H9 (cell line): ENCODE measurements around the gene KLK11. TPM values are rescaled to one million over a fixed set of nuclear protein-coding genes. Genes with fewer than 3 reads are reported as not detected.

Experiments
- DNase-seq: peaks from one replicate; pipeline ENCODE4 v3.0.0-alpha.2; 2017
- H2AFZ ChIP-seq: one replicate; pipeline ENCODE4 v1.6.1; 2013; ENCODE audit warnings: mild to moderate bottlenecking, low read length, control low read depth, moderate library complexity
- H2AK5ac ChIP-seq: 2 replicates; pipeline ENCODE4 v1.6.1; 2013; ENCODE audit warnings: low read length, control low read depth, mixed read lengths; ENCODE audit not compliant: insufficient read length
- H2BK120ac ChIP-seq: one replicate; pipeline ENCODE4 v1.6.1; 2013; ENCODE audit warnings: low read depth, mild to moderate bottlenecking, low read length, control low read depth, inconsistent platforms; ENCODE audit not compliant: poor library complexity, severe bottlenecking
- H2BK12ac ChIP-seq: 2 replicates; pipeline ENCODE4 v1.6.1; 2013; ENCODE audit warnings: low read length, control low read depth, mixed read lengths, low read depth; ENCODE audit not compliant: insufficient read length
- H2BK15ac ChIP-seq: 2 replicates; pipeline ENCODE4 v1.6.1; 2013; ENCODE audit warnings: low read depth, low read length, control low read depth
- H2BK20ac ChIP-seq: one replicate; pipeline ENCODE4 v1.6.1; 2013; ENCODE audit warnings: low read depth, mild to moderate bottlenecking, low read length, control low read depth, inconsistent platforms; ENCODE audit not compliant: poor library complexity, severe bottlenecking
- H2BK5ac ChIP-seq: 2 replicates; pipeline ENCODE4 v1.6.1; 2013; ENCODE audit warnings: low read length, control low read depth, mixed read lengths; ENCODE audit not compliant: insufficient read length
- H3K14ac ChIP-seq: 2 replicates; pipeline ENCODE4 v1.6.1; 2013; ENCODE audit warnings: low read length, control low read depth; ENCODE audit not compliant: insufficient read depth
- H3K18ac ChIP-seq: 2 replicates; pipeline ENCODE4 v1.6.1; 2013; ENCODE audit warnings: low read depth, mild to moderate bottlenecking, mixed read lengths, low read length, control low read depth; ENCODE audit not compliant: insufficient read length
- H3K23ac ChIP-seq: 2 replicates; pipeline ENCODE4 v1.6.1; 2013; ENCODE audit warnings: low read length, control low read depth, mixed read lengths, low read depth; ENCODE audit not compliant: insufficient read length
- H3K23me2 ChIP-seq: 2 replicates; pipeline ENCODE4 v1.6.1; 2013; ENCODE audit warnings: low read depth, mild to moderate bottlenecking, mixed read lengths, low read length, control low read depth; ENCODE audit not compliant: insufficient read length, poor library complexity, severe bottlenecking
- H3K27ac ChIP-seq: 2 replicates; pipeline ENCODE4 v1.5.1; 2013; ENCODE audit warnings: low read length, control low read depth, mixed read lengths, low read depth; ENCODE audit not compliant: insufficient read length
- H3K27me3 ChIP-seq: 2 replicates; pipeline ENCODE4 v1.6.1; 2013; ENCODE audit warnings: low read length, control low read depth, inconsistent platforms; ENCODE audit not compliant: insufficient read depth
- H3K4ac ChIP-seq: 2 replicates; pipeline ENCODE4 v1.6.1; 2013; ENCODE audit warnings: low read depth, mild to moderate bottlenecking, control low read depth, inconsistent platforms, low read length, moderate library complexity
- H3K4me1 ChIP-seq: 2 replicates; pipeline ENCODE4 v1.6.1; 2013; ENCODE audit warnings: low read length, control low read depth, inconsistent platforms; ENCODE audit not compliant: insufficient read depth
- H3K4me2 ChIP-seq: 2 replicates; pipeline ENCODE4 v1.6.1; 2013; ENCODE audit warnings: low read length, control low read depth, mixed read lengths; ENCODE audit not compliant: insufficient read length, insufficient read depth
- H3K56ac ChIP-seq: 2 replicates; pipeline ENCODE4 v1.6.1; 2013; ENCODE audit warnings: low read depth, mild to moderate bottlenecking, mixed read lengths, low read length, control low read depth; ENCODE audit not compliant: insufficient read length
- H3K79me1 ChIP-seq: 2 replicates; pipeline ENCODE4 v1.6.1; 2013; ENCODE audit warnings: low read depth, mild to moderate bottlenecking, moderate library complexity, low read length, control low read depth, inconsistent platforms; ENCODE audit not compliant: insufficient read depth, poor library complexity, severe bottlenecking
- H3K79me2 ChIP-seq: 2 replicates; pipeline ENCODE4 v1.6.1; 2013; ENCODE audit warnings: low read length, control low read depth, inconsistent platforms; ENCODE audit not compliant: insufficient read depth
- H3K9ac ChIP-seq: 2 replicates; pipeline ENCODE4 v1.6.1; 2013; ENCODE audit warnings: low read length, control low read depth, mixed read lengths; ENCODE audit not compliant: insufficient read length; ENCODE audit errors: extremely low read depth
- H3K9me3 ChIP-seq: one replicate; pipeline ENCODE4 v1.6.1; 2013; ENCODE audit warnings: low read depth, low read length, inconsistent platforms; ENCODE audit not compliant: control insufficient read depth
- H3T11ph ChIP-seq: one replicate; pipeline ENCODE4 v1.6.1; 2013; ENCODE audit warnings: mild to moderate bottlenecking, low read length, control low read depth, inconsistent platforms
- H4K20me1 ChIP-seq: one replicate; pipeline ENCODE4 v1.6.1; 2013; ENCODE audit not compliant: control insufficient read depth, insufficient read length, insufficient read depth
- H4K5ac ChIP-seq: 2 replicates; pipeline ENCODE4 v1.6.1; 2013; ENCODE audit warnings: low read depth, mild to moderate bottlenecking, mixed read lengths, low read length, control low read depth; ENCODE audit not compliant: insufficient read length
- H4K8ac ChIP-seq: replicated peaks from 2 replicates; pipeline ENCODE4 v1.6.1; 2013; ENCODE audit warnings: low read length, control low read depth, mixed read lengths, low read depth; ENCODE audit not compliant: insufficient read length
- H4K91ac ChIP-seq: 2 replicates; pipeline ENCODE4 v1.6.1; 2013; ENCODE audit warnings: low read depth, mild to moderate bottlenecking, moderate library complexity, mixed read lengths, low read length, control low read depth; ENCODE audit not compliant: insufficient read length
- H3K27ac Mint-ChIP-seq, 3 experiments: 2 replicates in 2 of 3; 3 replicates in 1 of 3; pipeline ENCODE4 v1.8.0; 2020 to 2021; ENCODE audit warnings: mixed read lengths in 3 of 3, mild to moderate bottlenecking in 1 of 3, moderate library complexity in 1 of 3
- H3K27me3 Mint-ChIP-seq: 2 replicates; pipeline ENCODE4 v1.8.0; 2021; ENCODE audit warnings: low read depth, mild to moderate bottlenecking, moderate library complexity, mixed read lengths
- H3K36me3 Mint-ChIP-seq, 3 experiments: 2 replicates in 2 of 3; 3 replicates in 1 of 3; pipeline ENCODE4 v1.8.0; 2020 to 2021; ENCODE audit warnings: low read depth in 3 of 3, mixed read lengths in 3 of 3; ENCODE audit not compliant: insufficient read depth in 1 of 3
- H3K4me1 Mint-ChIP-seq, 2 experiments: 2 replicates each; pipeline ENCODE4 v1.8.0; 2020; ENCODE audit warnings: mixed read lengths in 2 of 2
- H3K4me3 Mint-ChIP-seq, 2 experiments: 2 replicates in 1 of 2; 3 replicates in 1 of 2; pipeline ENCODE4 v1.8.0; 2020 to 2021; ENCODE audit warnings: mild to moderate bottlenecking in 2 of 2, mixed read lengths in 2 of 2, moderate library complexity in 1 of 2
- H3K9me3 Mint-ChIP-seq, 2 experiments: 2 replicates in 1 of 2; 3 replicates in 1 of 2; pipeline ENCODE4 v1.8.0; 2020; ENCODE audit warnings: mild to moderate bottlenecking in 2 of 2, mixed read lengths in 2 of 2, moderate library complexity in 1 of 2
- WGBS: extraction: QIAGEN DNeasy Blood & Tissue Kit; methylation state at CpG from one replicate; pipeline ENCODE4 v1.1.7; 2013; ENCODE audit warnings: missing lambda C conversion rate, low lambda C conversion rate, mixed read lengths; ENCODE audit not compliant: insufficient read length; ENCODE audit errors: extremely low coverage; 5-methylcytosine and 5-hydroxymethylcytosine counted together
- total RNA-seq: library from RNA; stranded (reverse); gene quantifications from 2 replicates; pipeline ENCODE4 v1.2.1, GENCODE V29; 2021
- TF ChIP-seq, protein P1 (sequence below): fragments of 200-600 bp; sonication (generic); conservative IDR thresholded peaks from 3 replicates; pipeline ENCODE4 v1.8.0; 2021; ENCODE audit warnings: antibody characterized with exemption, mild to moderate bottlenecking

Gene KLK11
- total RNA-seq, 1 experiment from 2014 or later, result not detected

DNA sequence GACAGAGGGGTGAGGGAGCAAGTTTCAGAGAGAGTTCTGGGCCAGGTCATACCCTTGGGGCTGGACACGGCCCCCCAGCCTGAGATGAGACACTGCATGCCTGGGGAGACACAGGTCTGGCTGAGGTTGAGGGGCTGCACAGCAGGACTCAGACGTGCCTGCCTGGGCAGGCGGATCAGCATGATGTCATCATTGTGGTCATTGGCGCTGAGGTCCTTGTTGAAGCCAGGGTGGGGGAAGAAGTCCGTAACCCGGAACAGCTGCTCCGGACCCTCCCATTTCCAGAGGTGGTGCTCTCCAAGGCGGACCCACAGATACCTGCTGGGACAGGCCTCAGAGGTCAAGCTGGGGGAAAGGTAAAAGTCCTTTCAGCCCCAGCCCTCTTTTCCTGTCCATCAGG lies 20.0 kb downstream of the KLK11 start:
- Mint-ChIP-seq H3K27me3 (peaks cover 51% of the 10 kb centered on the region), H3K4me1 (peaks cover 15 to 20% of the 10 kb centered on the region in 2 experiments), H3K27ac (no peak overlapping the region), H3K36me3 (no peaks in the 10 kb centered on the region), H3K9me3 (no peaks in the 10 kb centered on the region), H3K4me3 (no peak overlapping the region)
- no peak overlapping the region for H4K91ac ChIP-seq
- H3K4ac ChIP-seq, result no peak overlapping the region
- 0 out of 2 replicates have a peak, but pooled peaks cover 4% of the 10 kb centered on the region for H3K4me1 ChIP-seq
- no peaks in the 10 kb centered on the region for H4K20me1 ChIP-seq
- no peak overlapping the region for H2BK120ac ChIP-seq
- no peak for DNase-seq
- H3K23ac ChIP-seq, result no peak overlapping the region
- no peak overlapping the region for H2BK15ac ChIP-seq
- no peak overlapping the region for H2BK5ac ChIP-seq
- H3K9ac ChIP-seq, result no peak overlapping the region
- H2AFZ ChIP-seq, result no peak overlapping the region
- no peak overlapping the region for H3K56ac ChIP-seq
- H2BK20ac ChIP-seq, result no peak overlapping the region
- H2AK5ac ChIP-seq, result no peak overlapping the region
- H3K23me2 ChIP-seq, result peaks cover 8% of the 10 kb centered on the region
- H3K27ac ChIP-seq, result no peak overlapping the region
- no peak overlapping the region for H3K4me2 ChIP-seq
- no peak overlapping the region for H3K14ac ChIP-seq
- H3K79me2 ChIP-seq, result no peaks in the 10 kb centered on the region
- H3K9me3 ChIP-seq, result no peaks in the 10 kb centered on the region
- H3T11ph ChIP-seq, result no peak overlapping the region
- H3K27me3 ChIP-seq, result no peaks in the 10 kb centered on the region
- TF ChIP-seq, protein P1, sequence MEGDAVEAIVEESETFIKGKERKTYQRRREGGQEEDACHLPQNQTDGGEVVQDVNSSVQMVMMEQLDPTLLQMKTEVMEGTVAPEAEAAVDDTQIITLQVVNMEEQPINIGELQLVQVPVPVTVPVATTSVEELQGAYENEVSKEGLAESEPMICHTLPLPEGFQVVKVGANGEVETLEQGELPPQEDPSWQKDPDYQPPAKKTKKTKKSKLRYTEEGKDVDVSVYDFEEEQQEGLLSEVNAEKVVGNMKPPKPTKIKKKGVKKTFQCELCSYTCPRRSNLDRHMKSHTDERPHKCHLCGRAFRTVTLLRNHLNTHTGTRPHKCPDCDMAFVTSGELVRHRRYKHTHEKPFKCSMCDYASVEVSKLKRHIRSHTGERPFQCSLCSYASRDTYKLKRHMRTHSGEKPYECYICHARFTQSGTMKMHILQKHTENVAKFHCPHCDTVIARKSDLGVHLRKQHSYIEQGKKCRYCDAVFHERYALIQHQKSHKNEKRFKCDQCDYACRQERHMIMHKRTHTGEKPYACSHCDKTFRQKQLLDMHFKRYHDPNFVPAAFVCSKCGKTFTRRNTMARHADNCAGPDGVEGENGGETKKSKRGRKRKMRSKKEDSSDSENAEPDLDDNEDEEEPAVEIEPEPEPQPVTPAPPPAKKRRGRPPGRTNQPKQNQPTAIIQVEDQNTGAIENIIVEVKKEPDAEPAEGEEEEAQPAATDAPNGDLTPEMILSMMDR, result no peak
- no peak overlapping the region for H4K8ac ChIP-seq
- H3K18ac ChIP-seq, result no peak overlapping the region
- H2BK12ac ChIP-seq, result no peak overlapping the region
- H3K79me1 ChIP-seq, result no peaks in the 10 kb centered on the region
- no CpG with 5 or more reads among the region's 8 CpGs for WGBS
- H4K5ac ChIP-seq, result no peak overlapping the region
